Esophagus muscularis mucosa (tissue), 3 donors: ENCODE measurements around the gene PGLYRP4.

ENCODE experiments used
- CTCF ChIP-seq, 3 experiments: fragments of 200-600 bp in 2 of 3; fragments of 450-650 bp in 1 of 3; sonication (generic) in 2 of 3; IDR thresholded peaks; one replicate each; pipeline ENCODE4 v1.5.1; 2017 to 2019; ENCODE audit warnings: antibody characterized with exemption in 3 of 3, mild to moderate bottlenecking in 2 of 3, moderate library complexity in 1 of 3
- POLR2A ChIP-seq: fragments of 450-650 bp; IDR thresholded peaks from one replicate; pipeline ENCODE4 v1.6.1; 2017; ENCODE audit warnings: antibody characterized with exemption, moderate library complexity, mild to moderate bottlenecking, low read depth
- POLR2AphosphoS5 ChIP-seq, 2 donors: sonication (generic); formaldehyde crosslinking; IDR thresholded peaks; one replicate each; pipeline ENCODE4 v1.6.1; 2017; ENCODE audit warnings: antibody characterized with exemption in 2 of 2

GRCh38 chr1:153366261-153366660 lies 17.6 kb upstream of the PGLYRP4 start:
- TF ChIP-seq CTCF (IDR thresholded peaks at IDR 0.05) = no peak
- no peak for TF ChIP-seq POLR2AphosphoS5 (IDR thresholded peaks at IDR 0.05)
- no peak for TF ChIP-seq POLR2A
